ENCODE data around the gene ETV4.

The ETV4 gene

GRCh38 chr17:43536236-43536992, 9.7 kb downstream of the ETV4 start:
- Histone ChIP-seq H3K27me3 (ENCODE audit: control insufficient read depth in 1 of 2, insufficient read depth in 2 of 2, low read length in 2 of 2) (no peaks in the 10 kb centered on the region), H3K4me1 (ENCODE audit: insufficient read depth, low read length) (no peaks in the 10 kb centered on the region), H3K9ac (ENCODE audit: low read length) (no peak overlapping the region), H3K4me3 (ENCODE audit: low read depth in 1 of 2, low read length in 2 of 2) (no peak overlapping the region), H3K27ac (ENCODE audit: low read depth, low read length) (no peak overlapping the region), H3K36me3 (ENCODE audit: insufficient read depth, low read length) (no peaks in the 10 kb centered on the region), H3K9me3 (ENCODE audit: low read length) (no peaks in the 10 kb centered on the region)

DNA sequence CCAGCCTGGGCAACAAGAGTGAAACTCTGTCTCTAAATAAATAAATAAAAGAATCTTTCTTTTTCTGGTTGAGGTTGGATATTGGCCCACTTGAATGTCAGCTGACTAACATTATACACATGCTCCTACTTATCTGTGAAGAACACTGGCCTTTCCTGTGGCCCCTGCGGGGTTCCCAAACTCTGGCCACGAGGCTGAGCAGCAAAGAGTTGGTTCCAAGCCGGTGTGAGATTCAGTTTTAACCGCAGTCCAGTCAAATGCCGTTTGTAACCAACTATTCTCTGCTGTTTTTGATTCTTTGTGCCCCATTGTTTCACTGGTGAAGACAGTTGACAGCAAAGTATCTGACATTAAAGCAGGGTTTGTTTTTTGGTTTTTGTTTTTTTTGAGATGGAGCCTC, 11.2 kb downstream of the ETV4 start:
- Histone ChIP-seq H3K4me3 (ENCODE audit: low read depth in 1 of 2, low read length in 2 of 2) (no peak overlapping the region), H3K27ac (ENCODE audit: low read depth, low read length) (no peak overlapping the region), H3K9ac (ENCODE audit: low read length) (no peak overlapping the region), H3K36me3 (ENCODE audit: insufficient read depth, low read length) (no peaks in the 10 kb centered on the region), H3K4me1 (ENCODE audit: insufficient read depth, low read length) (peaks cover 15% of the 10 kb centered on the region), H3K9me3 (ENCODE audit: low read length) (no peaks in the 10 kb centered on the region), H3K27me3 (ENCODE audit: control insufficient read depth in 1 of 2, insufficient read depth in 2 of 2, low read length in 2 of 2) (no peaks in the 10 kb centered on the region)

DNA sequence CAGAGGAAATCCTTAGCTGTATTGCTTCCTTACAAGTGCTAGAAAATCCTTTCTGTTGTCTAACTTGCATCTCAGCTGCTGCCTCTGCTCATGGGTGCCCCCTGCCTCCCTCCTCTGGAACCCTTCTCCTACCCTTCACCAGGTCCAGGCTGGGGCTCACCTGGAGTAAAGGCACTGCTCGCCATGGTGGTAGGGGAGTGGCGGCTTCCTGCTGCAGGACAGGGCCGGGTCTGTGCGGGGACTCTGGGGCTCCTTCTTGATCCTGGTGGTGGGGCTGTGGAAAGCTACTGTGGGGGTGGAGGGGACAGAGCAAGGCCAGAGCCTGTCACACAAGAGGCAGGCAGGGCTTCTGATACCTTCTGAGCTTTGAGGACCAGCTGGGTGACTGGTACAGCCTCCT, 12.4 kb downstream of the ETV4 start:
- H3K27ac ChIP-seq (ENCODE audit: low read depth, low read length), result no peak overlapping the region
- H3K9me3 ChIP-seq (ENCODE audit: low read length), result no peaks in the 10 kb centered on the region
- H3K36me3 ChIP-seq (ENCODE audit: insufficient read depth, low read length), result no peaks in the 10 kb centered on the region
- H3K27me3 ChIP-seq (ENCODE audit: control insufficient read depth in 1 of 2, insufficient read depth in 2 of 2, low read length in 2 of 2), result no peaks in the 10 kb centered on the region
- no peak overlapping the region for H3K4me3 ChIP-seq (ENCODE audit: low read depth in 1 of 2, low read length in 2 of 2)
- no peak overlapping the region for H3K9ac ChIP-seq (ENCODE audit: low read length)
- H3K4me1 ChIP-seq (ENCODE audit: insufficient read depth, low read length), result peaks cover 16% of the 10 kb centered on the region

- Histone ChIP-seq H3K9ac (ENCODE audit: low read length) (no peak overlapping the region), H3K4me3 (ENCODE audit: low read depth in 1 of 2, low read length in 2 of 2) (no peak overlapping the region), H3K4me1 (ENCODE audit: insufficient read depth, low read length) (peaks cover 16% of the 10 kb centered on the region), H3K27me3 (ENCODE audit: control insufficient read depth in 1 of 2, insufficient read depth in 2 of 2, low read length in 2 of 2) (no peaks in the 10 kb centered on the region), H3K36me3 (ENCODE audit: insufficient read depth, low read length) (no peaks in the 10 kb centered on the region), H3K27ac (ENCODE audit: low read depth, low read length) (no peak overlapping the region), H3K9me3 (ENCODE audit: low read length) (no peaks in the 10 kb centered on the region)
These were observed 13.6 kb downstream of the ETV4 start for GRCh38 chr17:43532581-43532980.

DNA sequence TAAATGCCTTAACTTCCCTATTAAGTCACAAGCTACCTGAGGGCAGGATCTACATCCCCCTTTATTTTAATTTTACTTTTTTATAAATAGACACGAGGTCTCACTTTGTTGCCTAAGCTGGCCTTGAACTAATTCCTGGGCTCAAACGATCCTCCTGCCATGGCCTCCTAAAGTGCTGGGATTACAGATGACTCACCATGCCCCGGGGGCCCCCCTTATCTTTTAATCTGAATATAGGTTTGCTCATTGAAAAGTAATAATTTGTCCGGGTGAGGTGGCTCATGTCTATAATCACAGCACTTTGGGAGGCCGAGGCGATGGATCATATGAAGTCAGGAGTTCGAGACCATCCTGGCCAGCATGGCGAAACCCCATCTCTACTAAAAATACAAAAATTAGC, 14.2 kb downstream of the ETV4 start:
- H3K4me3 ChIP-seq (ENCODE audit: low read depth in 1 of 2, low read length in 2 of 2), result no peak overlapping the region

DNA sequence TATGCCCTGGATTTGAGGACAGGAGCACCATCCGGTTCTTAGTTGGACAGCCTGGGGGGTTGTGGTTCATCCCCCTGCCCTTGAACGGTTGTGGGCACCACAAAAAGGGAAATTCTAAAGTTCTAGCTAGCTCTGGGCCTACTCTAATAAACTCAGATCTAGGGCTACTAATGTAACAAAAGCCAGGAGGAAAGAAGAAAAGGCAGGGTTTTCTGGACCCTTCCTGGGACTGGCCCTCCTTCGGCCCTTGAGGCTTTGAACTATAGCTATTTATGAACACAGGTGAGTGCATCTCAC, 15.1 kb downstream of the ETV4 start:
- Histone ChIP-seq H3K4me1 (ENCODE audit: insufficient read depth, low read length) (peaks cover 16% of the 10 kb centered on the region), H3K27ac (ENCODE audit: low read depth, low read length) (no peak overlapping the region), H3K36me3 (ENCODE audit: insufficient read depth, low read length) (peaks cover 12% of the 10 kb centered on the region), H3K9ac (ENCODE audit: low read length) (no peak overlapping the region), H3K27me3 (ENCODE audit: control insufficient read depth in 1 of 2, insufficient read depth in 2 of 2, low read length in 2 of 2) (no peaks in the 10 kb centered on the region), H3K9me3 (ENCODE audit: low read length) (no peaks in the 10 kb centered on the region), H3K4me3 (ENCODE audit: low read depth in 1 of 2, low read length in 2 of 2) (no peak overlapping the region)

More for the DNA sequence above, 14.2 kb downstream of the ETV4 start:
- H3K27ac ChIP-seq (ENCODE audit: low read depth, low read length), result no peak overlapping the region
- H3K36me3 ChIP-seq (ENCODE audit: insufficient read depth, low read length), result peaks cover 4% of the 10 kb centered on the region
- H3K27me3 ChIP-seq (ENCODE audit: control insufficient read depth in 1 of 2, insufficient read depth in 2 of 2, low read length in 2 of 2), result no peaks in the 10 kb centered on the region
- no peak overlapping the region for H3K9ac ChIP-seq (ENCODE audit: low read length)
- peaks cover 16% of the 10 kb centered on the region for H3K4me1 ChIP-seq (ENCODE audit: insufficient read depth, low read length)
- H3K9me3 ChIP-seq (ENCODE audit: low read length), result no peaks in the 10 kb centered on the region

- H3K36me3 ChIP-seq (ENCODE audit: insufficient read depth, low read length), result peaks cover 16% of the 10 kb centered on the region
- H3K9me3 ChIP-seq (ENCODE audit: low read length), result no peaks in the 10 kb centered on the region
- peak overlapping the region in 1 of 2 donors; percentile 23 for H3K4me3 ChIP-seq (ENCODE audit: low read depth in 1 of 2, low read length in 2 of 2)
- H3K9ac ChIP-seq (ENCODE audit: low read length), result no peak overlapping the region
- no peaks in the 10 kb centered on the region for H3K27me3 ChIP-seq (ENCODE audit: control insufficient read depth in 1 of 2, insufficient read depth in 2 of 2, low read length in 2 of 2)
- peaks cover 16% of the 10 kb centered on the region for H3K4me1 ChIP-seq (ENCODE audit: insufficient read depth, low read length)
- H3K27ac ChIP-seq (ENCODE audit: low read depth, low read length), result no peak overlapping the region
These were observed 15.7 kb downstream of the ETV4 start for GRCh38 chr17:43530288-43531081.

- peak overlapping the region in 1 of 2 donors; percentile 23 for H3K4me3 ChIP-seq (ENCODE audit: low read depth in 1 of 2, low read length in 2 of 2)
- H3K4me1 ChIP-seq (ENCODE audit: insufficient read depth, low read length), result peaks cover 16% of the 10 kb centered on the region
- no peaks in the 10 kb centered on the region for H3K9me3 ChIP-seq (ENCODE audit: low read length)
- no peaks in the 10 kb centered on the region for H3K27me3 ChIP-seq (ENCODE audit: control insufficient read depth in 1 of 2, insufficient read depth in 2 of 2, low read length in 2 of 2)
- H3K9ac ChIP-seq (ENCODE audit: low read length), result no peak overlapping the region
- peaks cover 21% of the 10 kb centered on the region for H3K36me3 ChIP-seq (ENCODE audit: insufficient read depth, low read length)
- no peak overlapping the region for H3K27ac ChIP-seq (ENCODE audit: low read depth, low read length)
These were observed 16.2 kb downstream of the ETV4 start for GRCh38 chr17:43529947-43530287.

DNA sequence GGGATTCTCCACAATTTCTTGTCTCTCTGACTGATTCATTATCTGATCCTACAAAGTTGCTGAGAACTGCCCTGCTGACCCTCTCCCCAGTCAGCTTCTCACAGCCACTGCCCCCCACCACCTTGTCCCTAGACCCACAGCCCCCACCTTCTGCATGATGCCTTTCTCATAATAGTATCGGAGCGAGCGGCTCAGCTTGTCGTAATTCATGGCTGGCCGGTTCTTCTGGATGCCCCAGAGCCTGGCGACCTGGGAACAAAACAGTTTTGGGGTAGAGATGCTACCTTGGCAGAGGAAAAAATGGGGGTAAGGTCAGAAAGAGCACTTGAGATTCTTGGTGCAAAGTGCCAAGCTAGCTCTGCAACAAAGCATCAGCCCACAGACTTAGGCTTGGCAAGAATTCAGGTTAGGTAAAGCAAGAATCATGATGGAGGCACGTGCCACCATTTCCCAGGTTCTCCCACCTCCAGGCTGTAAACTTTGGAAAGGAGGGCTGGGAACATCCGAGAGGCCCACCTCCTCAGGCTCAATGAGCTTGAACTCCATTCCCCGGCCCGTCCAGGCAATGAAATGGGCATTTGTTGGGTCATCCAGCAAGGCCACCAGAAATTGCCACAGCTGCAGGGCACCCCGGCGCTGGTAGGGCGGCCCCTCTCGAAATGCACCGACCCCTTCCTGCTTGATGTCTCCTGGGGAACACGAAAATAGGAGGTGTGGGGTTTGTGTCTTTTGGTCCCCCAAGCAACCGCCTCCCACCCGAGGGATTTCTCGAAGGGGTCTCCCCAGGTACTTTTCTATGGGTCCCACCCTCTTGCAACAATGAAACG, 16.9 kb downstream of the ETV4 start:
- Histone ChIP-seq H3K9ac (ENCODE audit: low read length) (no peak overlapping the region), H3K27ac (ENCODE audit: low read depth, low read length) (no peak overlapping the region), H3K36me3 (ENCODE audit: insufficient read depth, low read length) (peaks cover 28% of the 10 kb centered on the region), H3K4me3 (ENCODE audit: low read depth in 1 of 2, low read length in 2 of 2) (no peak overlapping the region), H3K9me3 (ENCODE audit: low read length) (no peaks in the 10 kb centered on the region), H3K4me1 (ENCODE audit: insufficient read depth, low read length) (peaks cover 16% of the 10 kb centered on the region), H3K27me3 (ENCODE audit: control insufficient read depth in 1 of 2, insufficient read depth in 2 of 2, low read length in 2 of 2) (no peaks in the 10 kb centered on the region)

DNA sequence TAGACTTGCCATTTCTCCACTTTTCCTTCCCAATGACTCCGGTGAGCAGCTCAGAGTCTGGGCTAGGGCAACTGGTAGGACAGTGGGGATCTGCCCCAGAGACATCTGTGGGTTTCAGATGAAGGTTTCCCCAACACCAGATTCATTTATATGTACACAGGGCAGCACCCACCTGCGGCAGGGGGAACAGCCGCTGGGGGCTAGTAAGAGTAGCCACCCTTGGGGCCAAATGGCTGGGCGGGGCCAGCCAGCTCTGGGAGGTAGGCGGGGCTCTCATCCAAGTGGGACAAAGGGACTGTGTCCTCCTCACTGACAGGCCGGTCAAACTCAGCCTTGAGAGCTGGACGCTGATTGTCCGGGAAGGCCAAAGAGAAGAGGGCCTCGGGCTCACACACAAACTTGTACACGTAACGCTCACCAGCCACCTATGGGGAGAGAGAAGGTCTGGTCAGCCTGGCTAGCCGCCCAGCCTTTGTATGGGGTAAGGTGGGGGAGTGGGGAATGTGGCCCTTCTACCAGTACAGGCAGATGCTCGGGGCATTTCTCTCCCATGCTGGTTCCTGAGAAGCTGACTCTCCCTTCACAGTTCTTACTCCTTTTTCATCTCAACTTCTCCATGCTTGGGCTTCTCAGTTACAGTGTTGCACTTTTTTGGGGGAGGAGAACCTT, 17.7 kb downstream of the ETV4 start:
- H3K9me3 ChIP-seq (ENCODE audit: low read length), result no peaks in the 10 kb centered on the region
- peaks cover 16% of the 10 kb centered on the region for H3K4me1 ChIP-seq (ENCODE audit: insufficient read depth, low read length)
- no peak overlapping the region for H3K4me3 ChIP-seq (ENCODE audit: low read depth in 1 of 2, low read length in 2 of 2)
- H3K9ac ChIP-seq (ENCODE audit: low read length), result no peak overlapping the region
- no peak overlapping the region for H3K27ac ChIP-seq (ENCODE audit: low read depth, low read length)
- no peaks in the 10 kb centered on the region for H3K27me3 ChIP-seq (ENCODE audit: control insufficient read depth in 1 of 2, insufficient read depth in 2 of 2, low read length in 2 of 2)
- H3K36me3 ChIP-seq (ENCODE audit: insufficient read depth, low read length), result peaks cover 36% of the 10 kb centered on the region
